HG03159 (cell line): ENCODE data around the gene MFAP5.
"Not testable (repeated sequence)": the region's sequence is repeated elsewhere in the genome, so short reads cannot be mapped to it uniquely, and the experiment has no call there.

Experiments
- ATAC-seq: cut with Tn5 transposase; IDR thresholded peaks from one replicate; pipeline ENCODE4 v1.9.1; 2021; ENCODE audit warnings: mild to moderate bottlenecking, moderate library complexity; ENCODE audit not compliant: unreplicated experiment

The MFAP5 gene

GRCh38 chr12:8676651-8677050 lies 14.0 kb upstream of the MFAP5 start:
- no peak for ATAC-seq

GRCh38 chr12:8675591-8676036 lies 13.0 kb upstream of the MFAP5 start:
- no peak for ATAC-seq

GRCh38 chr12:8672381-8672780 lies 9.8 kb upstream of the MFAP5 start:
- ATAC-seq, result no peak

- no peak for ATAC-seq
These were observed 5.8 kb upstream of the MFAP5 start for GRCh38 chr12:8668441-8668840.

- no peak for ATAC-seq
These were observed 4.6 kb upstream of the MFAP5 start for GRCh38 chr12:8667270-8667669.

- no peak for ATAC-seq
These were observed 3.1 kb upstream of the MFAP5 start for GRCh38 chr12:8665759-8666158.

- no peak for ATAC-seq
These were observed 1.7 kb upstream of the MFAP5 start for GRCh38 chr12:8664228-8664913.

- no peak for ATAC-seq
These were observed 875 bp downstream of the MFAP5 start for GRCh38 chr12:8661751-8662150.

- ATAC-seq, result no peak
These were observed 1.6 kb downstream of the MFAP5 start for GRCh38 chr12:8661016-8661415.

GRCh38 chr12:8658346-8658745 lies 4.3 kb downstream of the MFAP5 start:
- no peak for ATAC-seq

GRCh38 chr12:8655421-8655820 lies 7.2 kb downstream of the MFAP5 start:
- ATAC-seq, result no peak

- peak; percentile 73 for ATAC-seq
These were observed 13.9 kb downstream of the MFAP5 start for GRCh38 chr12:8648576-8649205.

GRCh38 chr12:8647968-8648367 lies 14.7 kb downstream of the MFAP5 start:
- ATAC-seq, result no peak

- peak; percentile 68 for ATAC-seq
These were observed 18.0 kb downstream of the MFAP5 start for GRCh38 chr12:8644345-8645248.

- no peak for ATAC-seq
These were observed 19.9 kb downstream of the MFAP5 start for GRCh38 chr12:8642775-8643174.

- no peak for ATAC-seq
These were observed 22.7 kb downstream of the MFAP5 start for GRCh38 chr12:8639936-8640335.

- ATAC-seq, result no peak
These were observed 23.7 kb downstream of the MFAP5 start for GRCh38 chr12:8638951-8639350.

- ATAC-seq, result no peak
These were observed 25.0 kb downstream of the MFAP5 start for GRCh38 chr12:8637666-8638065.

GRCh38 chr12:8637244-8637643 lies 25.4 kb downstream of the MFAP5 start:
- no peak for ATAC-seq

- no peak for ATAC-seq
These were observed 26.0 kb downstream of the MFAP5 start for GRCh38 chr12:8636581-8636980.

- ATAC-seq, result not testable (repeated sequence)
These were observed 26.6 kb downstream of the MFAP5 start for GRCh38 chr12:8636007-8636346.
